GM18867 (cell line): ENCODE results near the gene LBP.
"Not testable (repeated sequence)": the region's sequence is repeated elsewhere in the genome, so short reads cannot be mapped to it uniquely, and the experiment has no call there.

Experiments
- ATAC-seq: cut with Tn5 transposase; IDR thresholded peaks from one replicate; pipeline ENCODE4 v1.9.1; 2021; ENCODE audit warnings: mild to moderate bottlenecking, moderate library complexity; ENCODE audit not compliant: unreplicated experiment

The LBP gene

GRCh38 chr20:38392356-38392755 is 46.1 kb downstream of the LBP start:
- ATAC-seq: no peak

- ATAC-seq: no peak
Measured at GRCh38 chr20:38393259-38393658, 47.0 kb downstream of the LBP start.

GRCh38 chr20:38395165-38395564 is 48.9 kb downstream of the LBP start:
- no peak for ATAC-seq

GRCh38 chr20:38395751-38396395 is 49.6 kb downstream of the LBP start:
- ATAC-seq: not testable (repeated sequence)

GRCh38 chr20:38402089-38402488 is 55.8 kb downstream of the LBP start:
- ATAC-seq: no peak

- ATAC-seq: no peak
Measured at GRCh38 chr20:38402816-38403215, 56.5 kb downstream of the LBP start.

- ATAC-seq: no peak
Measured at GRCh38 chr20:38404016-38404415, 57.7 kb downstream of the LBP start.

GRCh38 chr20:38405132-38405531 is 58.9 kb downstream of the LBP start:
- no peak for ATAC-seq

- ATAC-seq: no peak
Measured at GRCh38 chr20:38406476-38406875, 60.2 kb downstream of the LBP start.

- no peak for ATAC-seq
Measured at GRCh38 chr20:38407321-38407720, 61.0 kb downstream of the LBP start.

GRCh38 chr20:38407822-38408221 is 61.5 kb downstream of the LBP start:
- ATAC-seq: not testable (repeated sequence)

GRCh38 chr20:38412877-38413577 is 66.7 kb downstream of the LBP start:
- ATAC-seq: no peak

GRCh38 chr20:38414769-38415450 is 68.6 kb downstream of the LBP start:
- ATAC-seq: no peak

GRCh38 chr20:38418509-38419204 is 72.4 kb downstream of the LBP start:
- ATAC-seq: no peak

GRCh38 chr20:38420388-38421085 is 74.3 kb downstream of the LBP start:
- no peak for ATAC-seq

GRCh38 chr20:38421915-38422314 is 75.6 kb downstream of the LBP start:
- no peak for ATAC-seq

GRCh38 chr20:38423541-38423940 is 77.3 kb downstream of the LBP start:
- no peak for ATAC-seq

- ATAC-seq: no peak
Measured at GRCh38 chr20:38424401-38424800, 78.1 kb downstream of the LBP start.

GRCh38 chr20:38426006-38426897 is 80.0 kb downstream of the LBP start:
- ATAC-seq: no peak
